ENCODE results near the gene GSK3A.

- TF ChIP-seq EZH2phosphoT487 (IDR thresholded peaks at IDR 0.05; ENCODE audit: borderline replicate concordance, low read length) (no peak), CTCF (conservative IDR thresholded peaks at IDR 0.05; ENCODE audit: low read depth, low read length) (no peak), EZH2 (IDR thresholded peaks at IDR 0.05; ENCODE audit: low read length, unreplicated experiment) (no peak)
Observed at GRCh38 chr19:42193706-42194105, 48.7 kb downstream of the GSK3A start.
